GM19395 (cell line): ENCODE results near the gene SCYGR7.
A peak's percentile ranks its signal among the peaks of the same experiment; 100 is the strongest.
"Not testable (repeated sequence)": the region's sequence is repeated elsewhere in the genome, so short reads cannot be mapped to it uniquely, and the experiment has no call there.

Experiments used
- ATAC-seq: cut with Tn5 transposase; IDR thresholded peaks from one replicate; pipeline ENCODE4 v1.9.1; 2021; ENCODE audit warnings: mild to moderate bottlenecking, moderate library complexity; ENCODE audit not compliant: unreplicated experiment

The SCYGR7 gene

GRCh38 chr2:227756261-227756660, 28.1 kb downstream of the SCYGR7 start:
- not testable (repeated sequence) for ATAC-seq

DNA sequence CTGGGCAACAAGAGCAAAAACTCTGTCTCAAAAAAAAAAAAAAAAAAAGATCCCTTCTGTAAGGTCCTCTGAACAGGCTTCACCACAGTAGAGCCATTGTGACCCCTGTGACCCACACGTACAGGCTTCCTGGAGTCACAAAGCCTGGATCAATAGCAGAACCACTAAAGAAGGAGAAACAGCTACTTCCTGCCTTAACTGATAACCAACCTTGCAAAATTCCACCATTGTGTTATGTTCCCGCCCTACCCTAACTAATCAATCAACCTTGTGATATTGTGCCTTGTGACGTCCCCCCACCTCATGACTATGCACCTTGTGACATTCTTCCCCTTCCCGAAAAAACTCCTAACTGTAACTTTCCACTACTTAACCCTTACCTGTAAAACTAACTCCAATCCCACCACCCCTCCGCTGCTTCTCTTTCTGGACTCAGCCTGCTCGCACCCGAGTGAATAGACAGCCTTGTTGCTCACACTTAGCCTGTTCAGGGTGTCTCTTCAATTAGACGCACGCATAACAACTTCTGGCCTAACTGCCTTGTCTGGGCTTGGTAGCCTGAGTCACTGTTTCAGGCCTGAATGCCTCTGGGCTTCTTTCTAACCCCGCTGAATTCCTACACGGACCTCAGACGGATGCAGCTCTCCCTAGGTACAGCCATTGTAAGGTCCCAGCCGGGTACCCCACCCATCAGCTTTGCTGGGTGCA, 31.4 kb downstream of the SCYGR7 start:
- no peak for ATAC-seq

DNA sequence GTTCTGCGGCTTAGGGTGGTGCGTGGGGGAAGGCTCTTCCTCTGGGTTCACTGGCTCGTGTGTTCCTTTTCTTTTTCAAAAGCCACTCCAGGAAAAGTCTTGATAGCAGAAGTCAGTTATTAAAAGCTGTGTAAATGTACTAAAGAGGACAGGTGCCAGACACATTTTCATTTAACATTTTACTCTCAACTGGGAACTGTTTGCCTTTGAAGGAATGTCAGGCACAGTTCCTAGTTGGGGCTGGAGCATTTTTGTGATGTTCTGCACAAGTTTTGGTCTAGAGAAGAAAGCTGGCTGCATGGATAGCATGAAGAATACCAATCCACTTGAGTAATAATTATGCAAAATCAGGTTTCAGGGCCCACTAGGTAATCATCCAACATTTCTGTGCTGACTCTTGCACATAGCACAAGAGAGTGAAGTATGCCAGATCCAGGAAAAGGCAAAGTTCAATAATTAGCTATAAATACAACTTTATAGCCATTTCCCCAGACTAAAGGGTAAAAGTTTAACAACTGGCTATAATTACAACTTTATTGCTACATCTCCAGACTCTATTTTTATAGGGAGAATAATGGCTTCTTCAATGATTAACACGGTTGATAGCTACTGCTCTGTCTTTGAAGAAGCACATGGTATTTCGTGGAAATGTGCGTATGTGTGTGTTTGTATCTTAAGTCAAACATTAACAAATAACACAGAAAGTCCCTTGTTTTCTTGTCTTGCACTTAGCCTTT, 33.8 kb downstream of the SCYGR7 start:
- no peak for ATAC-seq

- ATAC-seq = peak; percentile 19
Observed at GRCh38 chr2:227765788-227766372, 37.7 kb downstream of the SCYGR7 start.

DNA sequence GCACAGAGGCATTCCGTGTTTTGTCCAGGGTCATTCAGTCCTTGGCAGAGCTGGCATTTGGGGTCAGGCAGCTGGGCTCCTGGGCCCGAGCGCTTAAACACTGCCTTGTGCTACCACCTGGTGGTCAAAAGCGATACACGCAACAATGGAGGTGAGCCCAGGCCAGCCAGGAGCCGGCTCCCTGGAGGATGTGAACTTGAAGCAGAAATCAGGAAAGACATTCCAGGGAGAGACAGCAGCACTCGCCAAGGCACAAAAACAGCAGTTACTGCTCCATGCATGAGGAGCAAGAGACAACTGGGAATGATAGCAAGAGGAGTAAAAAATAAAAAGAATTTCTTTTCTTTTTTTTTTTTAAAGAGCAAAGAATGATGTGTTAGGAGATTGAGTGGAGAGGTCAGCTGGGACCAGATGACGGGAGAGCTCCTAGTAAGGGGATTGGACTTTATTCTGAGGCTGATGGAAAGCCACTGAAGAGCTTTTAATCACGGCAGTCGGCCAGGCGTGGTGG, 38.3 kb downstream of the SCYGR7 start:
- peak; percentile 99 for ATAC-seq

- ATAC-seq = no peak
Observed at GRCh38 chr2:227767830-227768229, 39.7 kb downstream of the SCYGR7 start.

GRCh38 chr2:227772197-227772661, 44.1 kb downstream of the SCYGR7 start:
- ATAC-seq = no peak

- ATAC-seq = no peak
Observed at GRCh38 chr2:227772932-227773331, 44.8 kb downstream of the SCYGR7 start.

DNA sequence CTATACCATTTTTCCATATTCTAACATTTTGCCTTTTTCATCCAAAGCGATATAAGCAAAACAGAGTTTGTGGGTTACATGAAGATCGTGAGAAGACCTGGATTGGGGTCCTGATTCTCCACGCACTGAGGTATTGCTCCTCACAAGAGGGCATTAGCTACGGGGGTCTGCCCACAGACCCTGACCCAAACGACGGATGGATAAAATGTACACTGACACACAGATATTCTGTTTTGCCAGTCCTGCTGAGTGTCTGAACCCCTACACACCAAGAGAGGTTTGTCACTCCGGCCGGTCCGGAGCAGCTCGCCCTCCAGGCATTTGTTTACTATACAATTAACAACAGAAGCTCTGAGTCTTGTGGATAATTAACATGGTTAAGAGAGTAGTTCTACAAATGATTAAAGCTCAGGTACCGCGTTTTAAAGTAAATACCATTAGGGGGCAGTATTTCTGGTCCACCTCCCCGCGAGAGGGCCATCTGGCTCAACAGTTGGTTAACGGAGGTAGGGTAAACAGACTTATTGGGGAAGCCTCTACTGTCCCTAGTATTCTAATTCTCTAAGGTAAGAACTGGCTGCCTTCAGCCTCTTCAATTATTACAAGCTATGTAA, 46.0 kb downstream of the SCYGR7 start:
- no peak for ATAC-seq

DNA sequence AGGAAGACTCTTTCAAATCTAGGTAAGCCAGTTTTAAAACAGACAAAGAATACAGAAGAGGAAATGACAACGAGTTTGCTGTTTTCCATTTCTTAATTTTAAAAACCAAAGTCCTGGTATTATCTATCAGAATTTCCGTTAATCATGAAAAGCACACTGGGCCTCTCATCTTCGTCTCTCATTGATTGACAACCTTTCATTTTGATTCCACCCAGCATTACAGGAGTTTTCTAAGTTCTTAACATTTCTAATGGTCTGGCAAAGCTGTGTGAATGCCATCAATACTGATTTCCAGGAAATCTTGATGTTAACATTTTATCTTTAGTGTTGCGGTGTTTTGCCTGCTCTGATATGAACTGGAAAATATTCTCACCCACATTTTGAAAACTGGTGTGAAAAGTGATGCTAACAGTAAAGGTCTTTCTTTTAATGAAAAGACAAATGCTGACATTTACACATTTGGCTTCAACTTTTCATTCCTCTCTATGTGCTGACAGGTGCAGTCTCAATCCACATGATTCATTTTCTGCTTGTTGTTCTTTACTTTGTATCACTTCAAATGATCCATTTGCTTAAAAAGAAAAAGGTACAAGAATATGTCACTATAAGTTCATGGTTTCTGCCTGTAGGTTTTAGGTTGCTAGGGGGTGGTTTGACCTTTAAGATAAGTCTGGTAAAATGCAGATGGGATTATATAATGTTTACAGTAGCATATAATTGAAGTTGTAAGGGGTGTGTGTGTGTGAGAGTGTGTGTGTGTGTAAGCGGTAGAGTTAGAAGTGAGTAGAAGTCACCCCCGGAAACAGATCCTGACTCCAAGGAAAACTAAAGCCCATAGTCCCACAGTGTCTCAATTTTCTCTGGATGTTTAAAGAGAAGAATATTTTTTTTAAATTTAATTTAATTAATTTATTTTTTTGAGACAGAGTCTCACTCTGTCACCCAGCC, 47.0 kb downstream of the SCYGR7 start:
- ATAC-seq = no peak
